Measurements from ENCODE around the gene MATCAP1.

GRCh38 chr16:67226295-67226803 is 42.6 kb upstream of the MATCAP1 start:
- no peak for TF ChIP-seq POLR2AphosphoS5 (IDR thresholded peaks at IDR 0.05; ENCODE audit: low read depth, low read length)
- TF ChIP-seq POLR2A (IDR thresholded peaks at IDR 0.05; ENCODE audit: low read depth, low read length) = no peak
- no peak for TF ChIP-seq POU2F2 (IDR thresholded peaks at IDR 0.05; ENCODE audit: low read depth, low read length)
- TF ChIP-seq TAF1 (IDR thresholded peaks at IDR 0.05; ENCODE audit: low read depth, low read length) = no peak
- TF ChIP-seq PAX5 (IDR thresholded peaks at IDR 0.05; ENCODE audit: insufficient read depth, low read length, severe bottlenecking) = no peak
- TF ChIP-seq SPI1 (IDR thresholded peaks at IDR 0.05; ENCODE audit: low read depth, low read length) = no peak
